SK-N-SH (cell line): ENCODE measurements around the gene OSBPL6. TPM values are rescaled to one million over a fixed set of nuclear protein-coding genes. Genes with fewer than 3 reads are reported as not detected.

Source experiments
- CTCF ChIA-PET: fragments of 300-600, 350-600 bp; formaldehyde crosslinking; extraction: SDS; loops from one replicate; lab custom pipeline; 2021; lab: Yijun Ruan, JAX
- POLR2A ChIA-PET: fragments of 350-600 bp; sonication (Branson Sonifier 250); formaldehyde crosslinking; extraction: SDS; loops from one replicate; lab custom pipeline; 2020; ENCODE audit warnings: antibody characterized with exemption, inconsistent platforms; lab: Yijun Ruan, JAX
- DNase-seq: peaks from one replicate; pipeline ENCODE4 v3.0.0; 2012
- H2AFZ ChIP-seq: fragments of 200-600 bp; sonication (generic); 2 replicates; pipeline ENCODE4 v1.8.1; 2016; ENCODE audit warnings: antibody characterized with exemption, mild to moderate bottlenecking, low read depth
- H3F3A ChIP-seq: fragments of 200-600 bp; sonication (generic); replicated peaks from 2 replicates; pipeline ENCODE3; 2016; ENCODE audit warnings: antibody characterized with exemption, mild to moderate bottlenecking; ENCODE audit not compliant: insufficient read depth
- H3K27ac ChIP-seq, 2 experiments: fragments of 200-500 bp in 1 of 2; fragments of 200-600 bp in 1 of 2; sonication (Bioruptor generic) in 1 of 2; sonication (generic), shearing (Covaris generic) in 1 of 2; 2 replicates each; pipeline versions ENCODE4 v1.5.1 to v1.6.1; 2014 to 2016; ENCODE audit warnings: low read depth in 2 of 2, inconsistent platforms in 1 of 2, low read length in 1 of 2, mild to moderate bottlenecking in 1 of 2, mixed read lengths in 1 of 2
- H3K27me3 ChIP-seq: fragments of 200-600 bp; sonication (generic), shearing (Covaris generic); 2 replicates; pipeline ENCODE4 v1.6.1; 2016; ENCODE audit warnings: mixed run types; ENCODE audit not compliant: insufficient read depth
- H3K36me3 ChIP-seq, 2 experiments: fragments of 200-500 bp in 1 of 2; fragments of 200-600 bp in 1 of 2; sonication (Bioruptor generic) in 1 of 2; sonication (generic) in 1 of 2; replicated peaks in 1 of 2; 2 replicates each; pipeline versions ENCODE3 to v1.5.1; 2014 to 2016; ENCODE audit warnings: low read length in 1 of 2, mild to moderate bottlenecking in 1 of 2; ENCODE audit not compliant: insufficient read depth in 2 of 2, control insufficient read depth in 1 of 2
- H3K4me1 ChIP-seq, 2 experiments: fragments of 200-500 bp in 1 of 2; fragments of 200-600 bp in 1 of 2; sonication (Bioruptor generic) in 1 of 2; sonication (generic), shearing (Covaris generic) in 1 of 2; 2 replicates each; pipeline versions ENCODE4 v1.5.1 to v1.6.1; 2014 to 2016; ENCODE audit warnings: low read depth in 1 of 2, low read length in 1 of 2, mixed run types in 1 of 2; ENCODE audit not compliant: insufficient read depth in 2 of 2, control insufficient read depth in 1 of 2
- H3K4me2 ChIP-seq: fragments of 200-600 bp; sonication (generic), shearing (Covaris generic); 2 replicates; pipeline ENCODE4 v1.6.1; 2017; ENCODE audit warnings: mixed run types
- H3K4me3 ChIP-seq, 2 experiments: fragments of 200-500 bp in 1 of 2; fragments of 200-600 bp in 1 of 2; sonication (Bioruptor generic) in 1 of 2; sonication (generic), shearing (Covaris generic) in 1 of 2; 2 replicates each; pipeline versions ENCODE4 v1.5.1 to v1.8.1; 2014 to 2016; ENCODE audit warnings: low read depth in 2 of 2, inconsistent platforms in 1 of 2, low read length in 1 of 2, mild to moderate bottlenecking in 1 of 2, mixed read lengths in 1 of 2, moderate library complexity in 1 of 2
- H3K79me2 ChIP-seq: fragments of 200-600 bp; sonication (generic); 2 replicates; pipeline ENCODE4 v1.8.1; 2017; ENCODE audit warnings: mild to moderate bottlenecking; ENCODE audit not compliant: insufficient read depth
- H3K9ac ChIP-seq: fragments of 200-600 bp; sonication (generic); 2 replicates; pipeline ENCODE4 v1.6.1; 2017; ENCODE audit warnings: mixed run types
- H3K9me2 ChIP-seq: fragments of 200-600 bp; sonication (generic); 2 replicates; pipeline ENCODE4 v1.6.1; 2017; ENCODE audit warnings: mixed run types
- H3K9me3 ChIP-seq: fragments of 200-600 bp; sonication (generic); 2 replicates; pipeline ENCODE4 v1.6.1; 2017; ENCODE audit warnings: mixed run types, mild to moderate bottlenecking, moderate library complexity
- H4K20me1 ChIP-seq: fragments of 200-600 bp; sonication (generic); 2 replicates; pipeline ENCODE4 v1.6.1; 2017; ENCODE audit warnings: mild to moderate bottlenecking, mixed run types; ENCODE audit not compliant: insufficient read depth
- CTCF ChIP-seq: fragments of 200-600 bp; sonication (generic); IDR thresholded peaks from 2 replicates; pipeline ENCODE4 v1.6.1; 2017; ENCODE audit warnings: antibody characterized with exemption, mild to moderate bottlenecking, moderate library complexity
- ELF1 ChIP-seq: IDR thresholded peaks from 2 replicates; pipeline ENCODE4 v1.4.0; 2012
- EZH2phosphoT487 ChIP-seq: fragments of 200-600 bp; sonication (generic); IDR thresholded peaks from 2 replicates; pipeline ENCODE4 v1.6.1; 2017; ENCODE audit warnings: low read depth, mixed run types, mild to moderate bottlenecking, antibody characterized with exemption, moderate library complexity, borderline replicate concordance
- FOXJ3 ChIP-seq: sonication (generic); formaldehyde crosslinking; IDR thresholded peaks from 2 replicates; pipeline ENCODE4 v1.5.1; 2020; ENCODE audit warnings: mild to moderate bottlenecking, missing genetic modification reagents
- FOXM1 ChIP-seq: IDR thresholded peaks from 2 replicates; pipeline ENCODE4 v1.4.0; 2012; ENCODE audit warnings: low read depth, mild to moderate bottlenecking
- GABPA ChIP-seq: IDR thresholded peaks from 2 replicates; pipeline ENCODE4 v1.4.0; 2012; ENCODE audit warnings: low read depth, mild to moderate bottlenecking
- IRF3 ChIP-seq: fragments of 150-350 bp; IDR thresholded peaks from 2 replicates; pipeline ENCODE4 v1.6.1; 2016; ENCODE audit warnings: mild to moderate bottlenecking, low read depth, low read length
- JUND ChIP-seq: IDR thresholded peaks from 2 replicates; pipeline ENCODE4 v1.4.0; 2012
- MAX ChIP-seq: IDR thresholded peaks from 2 replicates; pipeline ENCODE4 v1.4.0; 2012; ENCODE audit warnings: low read depth
- MEF2A ChIP-seq: IDR thresholded peaks from 2 replicates; pipeline ENCODE4 v1.4.0; 2012; ENCODE audit warnings: low read depth, borderline replicate concordance
- MXI1 ChIP-seq: IDR thresholded peaks from 2 replicates; pipeline ENCODE4 v1.6.1; 2012; ENCODE audit warnings: mild to moderate bottlenecking, low read depth, low read length, improper control_type of control experiment
- NRF1 ChIP-seq: IDR thresholded peaks from 2 replicates; pipeline ENCODE4 v1.6.1; 2012; ENCODE audit warnings: low read depth, mild to moderate bottlenecking, low read length
- PBX3 ChIP-seq: IDR thresholded peaks from 2 replicates; pipeline ENCODE4; 2012
- POLR2AphosphoS5 ChIP-seq: IDR thresholded peaks from 2 replicates; pipeline ENCODE4 v1.6.1; 2012; ENCODE audit warnings: low read depth, low read length
- TCF12 ChIP-seq: IDR thresholded peaks from 2 replicates; pipeline ENCODE4 v1.4.0; 2012
- TEAD4 ChIP-seq: IDR thresholded peaks from 2 replicates; pipeline ENCODE4 v1.4.0; 2012; ENCODE audit warnings: mild to moderate bottlenecking, borderline replicate concordance; ENCODE audit not compliant: insufficient read depth
- USF1 ChIP-seq: IDR thresholded peaks from 2 replicates; pipeline ENCODE4 v1.4.0; 2012; ENCODE audit warnings: low read depth, borderline replicate concordance
- WGBS: methylation state at CpG from one replicate; pipeline ENCODE4 v1.1.6; 2017; ENCODE audit warnings: low lambda C conversion rate; 5-methylcytosine and 5-hydroxymethylcytosine counted together
- polyA plus RNA-seq, 3 experiments: library from polyadenylated mRNA; depleted of rRNA; stranded (reverse); fragments of >200 nt; gene quantifications; 2 replicates each; pipeline ENCODE4 v1.2.3, GENCODE V29; 2012

Gene OSBPL6
- polyA plus RNA-seq, 1 of the 3 experiments (the other 2 are of a cell fraction), result 2.7 TPM

- H3K36me3 ChIP-seq, result no peaks in the 10 kb centered on the region
- no peaks in the 10 kb centered on the region for H3K79me2 ChIP-seq
- no peak overlapping the region for H3K4me3 ChIP-seq
- no peaks in the 10 kb centered on the region for H3K9me3 ChIP-seq
- 83% methylated on average over 4 of the region's 4 CpGs for WGBS
- no peak overlapping the region for H3K4me2 ChIP-seq
- H2AFZ ChIP-seq, result no peak overlapping the region
- H3K9ac ChIP-seq, result no peak overlapping the region
- no peaks in the 10 kb centered on the region for H3K9me2 ChIP-seq
- DNase-seq, result no peak
- ChIA-PET POLR2A (no interaction called here), CTCF (interaction anchor here (1.3 kb wide), 1 partner anchor 226 kb away, joined by 4 read pairs; no protein-coding TSS in a partner anchor)
- H3K27me3 ChIP-seq, result no peaks in the 10 kb centered on the region
- TF ChIP-seq JUND (no peak), MAX (no peak), MXI1 (no peak), IRF3 (no peak), EZH2phosphoT487 (no peak), PBX3 (no peak), NRF1 (no peak), TCF12 (no peak), CTCF (no peak), ELF1 (no peak), GABPA (no peak), USF1 (no peak)
- H3K4me1 ChIP-seq, result no peaks in the 10 kb centered on the region
- H4K20me1 ChIP-seq, result no peaks in the 10 kb centered on the region
- H3F3A ChIP-seq, result peaks cover under 1% of the 10 kb centered on the region
- no peak overlapping the region for H3K27ac ChIP-seq
Measured at GRCh38 chr2:178187861-178188260, 6.5 kb upstream of the OSBPL6 start.

GRCh38 chr2:178188466-178188865 lies 5.8 kb upstream of the OSBPL6 start:
- Histone ChIP-seq H2AFZ (no peak overlapping the region), H3K27me3 (no peaks in the 10 kb centered on the region), H3K9me3 (no peaks in the 10 kb centered on the region), H3K79me2 (no peaks in the 10 kb centered on the region), H4K20me1 (no peaks in the 10 kb centered on the region), H3K4me2 (no peak overlapping the region), H3K4me1 (peaks cover 0 to 2% of the 10 kb centered on the region in 2 experiments; a peak in 1 of 4 replicates), H3F3A (peaks cover 4% of the 10 kb centered on the region), H3K9ac (no peak overlapping the region), H3K36me3 (no peaks in the 10 kb centered on the region), H3K4me3 (no peak overlapping the region), H3K27ac (no peak overlapping the region), H3K9me2 (no peaks in the 10 kb centered on the region)
- ChIA-PET CTCF (no interaction called here), POLR2A (no interaction called here)
- 82% methylated on average over 2 of the region's 2 CpGs for WGBS
- DNase-seq, result no peak
- TF ChIP-seq POLR2AphosphoS5 (no peak), FOXM1 (no peak), MXI1 (no peak), TEAD4 (no peak), MEF2A (no peak), FOXJ3 (CRISPR knock-in tag) (no peak), CTCF (no peak), USF1 (no peak)
